Osteocyte (in vitro differentiated cells): Measurements from ENCODE around the gene SART1. TPM values are rescaled to one million over a fixed set of nuclear protein-coding genes. Genes with fewer than 3 reads are reported as not detected.

ENCODE experiments used
- DNase-seq: peaks from one replicate; pipeline ENCODE4 v3.0.0; 2021; ENCODE audit warnings: mixed read lengths; ENCODE audit not compliant: unreplicated experiment; ENCODE audit errors: extremely low spot score
- H3K27ac Mint-ChIP-seq: one replicate; pipeline ENCODE4 v1.8.0; 2021; ENCODE audit warnings: mild to moderate bottlenecking, mixed read lengths; ENCODE audit not compliant: unreplicated experiment
- H3K27me3 Mint-ChIP-seq: one replicate; pipeline ENCODE4 v1.8.0; 2021; ENCODE audit warnings: mixed read lengths; ENCODE audit not compliant: unreplicated experiment
- H3K36me3 Mint-ChIP-seq: one replicate; pipeline ENCODE4 v1.8.0; 2021; ENCODE audit warnings: mixed read lengths; ENCODE audit not compliant: unreplicated experiment
- H3K4me1 Mint-ChIP-seq: one replicate; pipeline ENCODE4 v1.8.0; 2021; ENCODE audit warnings: mixed read lengths; ENCODE audit not compliant: unreplicated experiment
- H3K4me3 Mint-ChIP-seq: one replicate; pipeline ENCODE4 v1.8.0; 2021; ENCODE audit warnings: mild to moderate bottlenecking, moderate library complexity, mixed read lengths; ENCODE audit not compliant: unreplicated experiment
- H3K9me3 Mint-ChIP-seq: one replicate; pipeline ENCODE4 v1.8.0; 2021; ENCODE audit warnings: mixed read lengths; ENCODE audit not compliant: unreplicated experiment
- total RNA-seq: library from RNA; stranded (reverse); gene quantifications from 2 replicates; pipeline ENCODE4 v1.2.1, GENCODE V29; 2021
- TF ChIP-seq, protein P1 (sequence below): fragments of 200-600 bp; sonication (generic); IDR thresholded peaks from 2 replicates; pipeline ENCODE4 v1.5.0; 2021; ENCODE audit warnings: antibody characterized with exemption, mild to moderate bottlenecking, moderate library complexity

The SART1 gene
- total RNA-seq, 1 donor from 2014 or later: 55.9 TPM

DNA sequence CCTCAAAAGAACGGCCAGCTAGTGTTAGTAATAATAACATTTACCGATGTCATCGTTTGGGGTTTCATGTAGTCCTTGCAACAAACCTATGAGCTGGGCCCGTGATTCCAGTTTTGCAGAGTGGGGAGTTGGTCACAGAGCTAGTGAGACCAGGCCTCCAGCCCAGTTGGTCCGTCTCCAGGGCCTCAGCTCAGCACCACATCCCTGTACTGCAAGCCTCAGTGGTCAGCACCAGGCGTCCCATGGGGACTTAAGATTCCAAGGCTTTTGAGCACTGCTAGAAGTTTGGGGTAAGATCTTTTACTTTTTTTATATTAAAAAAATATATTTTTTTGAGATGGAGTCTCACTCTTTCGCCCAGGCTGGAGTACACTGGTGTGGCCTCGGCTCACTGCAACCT is 17.3 kb upstream of the SART1 start:
- TF ChIP-seq, protein P1, sequence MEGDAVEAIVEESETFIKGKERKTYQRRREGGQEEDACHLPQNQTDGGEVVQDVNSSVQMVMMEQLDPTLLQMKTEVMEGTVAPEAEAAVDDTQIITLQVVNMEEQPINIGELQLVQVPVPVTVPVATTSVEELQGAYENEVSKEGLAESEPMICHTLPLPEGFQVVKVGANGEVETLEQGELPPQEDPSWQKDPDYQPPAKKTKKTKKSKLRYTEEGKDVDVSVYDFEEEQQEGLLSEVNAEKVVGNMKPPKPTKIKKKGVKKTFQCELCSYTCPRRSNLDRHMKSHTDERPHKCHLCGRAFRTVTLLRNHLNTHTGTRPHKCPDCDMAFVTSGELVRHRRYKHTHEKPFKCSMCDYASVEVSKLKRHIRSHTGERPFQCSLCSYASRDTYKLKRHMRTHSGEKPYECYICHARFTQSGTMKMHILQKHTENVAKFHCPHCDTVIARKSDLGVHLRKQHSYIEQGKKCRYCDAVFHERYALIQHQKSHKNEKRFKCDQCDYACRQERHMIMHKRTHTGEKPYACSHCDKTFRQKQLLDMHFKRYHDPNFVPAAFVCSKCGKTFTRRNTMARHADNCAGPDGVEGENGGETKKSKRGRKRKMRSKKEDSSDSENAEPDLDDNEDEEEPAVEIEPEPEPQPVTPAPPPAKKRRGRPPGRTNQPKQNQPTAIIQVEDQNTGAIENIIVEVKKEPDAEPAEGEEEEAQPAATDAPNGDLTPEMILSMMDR: no peak
- H3K27ac Mint-ChIP-seq: no peak overlapping the region
- H3K9me3 Mint-ChIP-seq: no peaks in the 10 kb centered on the region
- no peaks in the 10 kb centered on the region for H3K36me3 Mint-ChIP-seq
- H3K4me1 Mint-ChIP-seq: peaks cover 3% of the 10 kb centered on the region
- DNase-seq: no peak
- no peak overlapping the region for H3K4me3 Mint-ChIP-seq
- H3K27me3 Mint-ChIP-seq: peaks cover 6% of the 10 kb centered on the region

DNA sequence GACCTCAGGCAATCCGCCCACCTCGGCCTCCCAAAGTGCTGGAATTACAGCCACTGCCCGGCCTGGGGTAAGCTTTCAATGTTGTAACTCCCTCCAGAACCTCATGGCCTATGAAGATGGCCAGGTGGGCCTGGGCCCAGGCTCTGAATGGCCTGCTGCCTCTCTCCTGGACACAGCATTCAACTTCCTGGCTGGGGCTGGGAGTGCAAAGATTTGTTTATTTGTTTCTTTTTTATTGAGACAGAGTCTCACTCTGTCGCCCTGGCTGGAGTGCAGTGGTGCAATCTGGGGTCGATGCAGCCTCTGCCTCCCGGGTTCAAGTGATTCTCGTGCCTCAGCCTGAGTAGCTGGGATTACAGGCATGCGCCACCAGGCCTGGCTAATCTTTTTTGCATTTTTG is 16.8 kb upstream of the SART1 start:
- TF ChIP-seq, protein P1: no peak

DNA sequence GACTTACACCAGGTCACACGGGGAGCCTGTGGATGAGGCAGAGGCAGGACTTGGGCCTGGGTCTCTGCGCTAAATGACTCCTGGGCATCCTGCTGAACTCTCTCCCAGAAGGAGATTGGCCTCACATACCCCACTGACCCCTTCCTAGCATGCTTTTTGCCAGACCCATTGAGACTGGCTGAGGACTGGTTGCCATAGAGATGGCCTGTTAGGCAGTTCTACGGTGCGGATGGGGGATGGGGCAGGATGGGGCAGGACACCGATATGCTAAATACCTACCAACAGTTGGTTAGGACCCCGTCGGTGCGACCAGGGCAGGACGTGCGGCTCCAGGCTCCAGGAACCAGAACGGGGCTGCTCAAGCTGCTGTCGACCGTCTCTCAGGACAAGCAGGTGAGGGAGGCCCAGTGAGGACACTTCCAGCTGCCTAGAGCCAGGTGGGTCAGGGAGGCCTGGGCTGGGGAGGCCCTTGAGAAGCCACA is 16.1 kb upstream of the SART1 start, which contains the start of gene TSGA10IP:
TSGA10IP (plus strand) TSS at position 51 of the 482 bp plus-strand sequence; CDS start at position 247, 196 bp downstream.
- DNase-seq: no peak
- peaks cover 3% of the 10 kb centered on the region for H3K4me1 Mint-ChIP-seq
- no peaks in the 10 kb centered on the region for H3K9me3 Mint-ChIP-seq
- H3K27ac Mint-ChIP-seq: no peak within 1 kb of the TSS
- peaks cover 6% of the 10 kb centered on the region for H3K27me3 Mint-ChIP-seq
- TF ChIP-seq, protein P1: no peak
- H3K4me3 Mint-ChIP-seq: no peak within 1 kb of the TSS
- H3K36me3 Mint-ChIP-seq: no peaks in the 10 kb centered on the region

More for the DNA sequence above, 16.8 kb upstream of the SART1 start:
- Mint-ChIP-seq H3K27me3 (peaks cover 6% of the 10 kb centered on the region), H3K9me3 (no peaks in the 10 kb centered on the region), H3K4me3 (no peak overlapping the region), H3K27ac (no peak overlapping the region), H3K36me3 (no peaks in the 10 kb centered on the region), H3K4me1 (peaks cover 3% of the 10 kb centered on the region)
- no peak for DNase-seq

DNA sequence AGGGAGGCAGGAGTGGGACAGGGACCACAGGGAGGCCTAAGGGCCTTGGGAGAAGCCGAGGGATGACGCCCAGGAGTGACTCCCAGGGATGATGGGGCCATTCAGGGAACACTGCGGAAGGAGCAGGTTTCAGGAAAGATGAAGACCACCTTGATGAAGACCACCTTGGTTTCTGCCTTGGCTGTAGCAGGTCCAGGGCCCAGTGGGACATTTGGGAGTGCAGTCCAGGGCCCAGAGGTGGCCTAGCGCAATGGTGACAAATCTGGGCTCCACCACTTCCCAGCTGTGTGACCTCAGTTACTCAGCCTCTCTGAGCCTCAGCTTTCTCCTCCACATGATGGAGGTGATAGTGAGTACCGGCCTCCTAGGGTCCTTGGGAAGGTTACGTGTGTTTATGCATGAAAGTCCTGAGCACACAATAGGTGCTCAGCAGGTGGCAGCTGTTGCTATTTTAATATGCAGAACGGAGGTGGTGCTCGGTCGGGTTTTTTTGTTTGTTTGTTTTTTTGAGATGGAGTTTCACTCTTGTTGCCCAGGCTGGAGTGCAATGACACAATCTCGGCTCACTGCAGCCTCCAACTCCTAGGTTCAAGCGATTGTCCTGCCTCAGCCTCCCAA is 15.5 kb upstream of the SART1 start:
- H3K27me3 Mint-ChIP-seq: peaks cover 11% of the 10 kb centered on the region
- no peak for DNase-seq
- H3K27ac Mint-ChIP-seq: no peak overlapping the region
- TF ChIP-seq, protein P1: no peak
- no peaks in the 10 kb centered on the region for H3K36me3 Mint-ChIP-seq
- peaks cover 3% of the 10 kb centered on the region for H3K4me1 Mint-ChIP-seq
- no peak overlapping the region for H3K4me3 Mint-ChIP-seq
- no peaks in the 10 kb centered on the region for H3K9me3 Mint-ChIP-seq

DNA sequence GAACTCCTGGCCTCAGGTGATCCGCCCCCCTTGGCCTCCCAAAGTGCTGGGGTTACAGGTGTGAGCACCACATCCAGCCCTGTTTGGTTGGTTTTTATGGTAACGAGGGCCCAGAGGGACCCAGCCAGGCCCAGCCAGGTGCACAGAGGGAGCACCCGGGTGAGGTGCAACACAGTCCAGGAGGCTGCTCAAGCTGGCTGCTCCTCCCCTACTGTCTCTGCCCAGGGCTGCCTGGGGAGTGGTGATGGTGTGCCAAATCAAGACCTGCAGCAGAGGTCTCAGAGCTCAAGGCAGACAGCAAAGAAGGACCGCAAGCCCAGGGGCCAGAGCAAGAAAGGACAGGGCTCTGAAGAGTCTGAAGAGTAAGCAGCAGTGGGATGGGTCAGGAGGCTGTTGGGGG is 14.9 kb upstream of the SART1 start:
- Mint-ChIP-seq H3K4me1 (peaks cover under 1% of the 10 kb centered on the region), H3K4me3 (no peak overlapping the region), H3K36me3 (no peaks in the 10 kb centered on the region), H3K27me3 (peaks cover 12% of the 10 kb centered on the region), H3K27ac (no peak overlapping the region), H3K9me3 (no peaks in the 10 kb centered on the region)
- no peak for DNase-seq
- TF ChIP-seq, protein P1: no peak
